GM13976 (cell line): Measurements from ENCODE around the gene MS4A6A.

Experiments
- DNase-seq: peaks from one replicate; pipeline ENCODE4 v3.0.0; 2012; ENCODE audit warnings: low spot score
- CTCF ChIP-seq: IDR thresholded peaks from 2 replicates; pipeline ENCODE4 v1.5.1; 2012; ENCODE audit warnings: borderline replicate concordance, mild to moderate bottlenecking; ENCODE audit not compliant: insufficient read depth; ENCODE audit errors: extremely low read depth, missing control alignments, control extremely low read depth
- in situ Hi-C: fragments of 300-500 bp; cut with MboI; formaldehyde crosslinking; loops from one replicate; pipeline ENCODE4 v1.12.0; 2022; ENCODE audit warnings: low sequenced_read_pairs, mixed read lengths, inconsistent platforms; ENCODE audit not compliant: unreplicated experiment

The MS4A6A gene

GRCh38 chr11:60124802-60125432 is 58.0 kb downstream of the MS4A6A start:
- TF ChIP-seq CTCF: no peak
- in situ Hi-C loops: no loop called here
- DNase-seq: no peak
